Type B pancreatic cell (in vitro differentiated cells): ENCODE measurements around the gene RBM20. TPM values are rescaled to one million over a fixed set of nuclear protein-coding genes. Genes with fewer than 3 reads are reported as not detected.
"Not testable (repeated sequence)": the region's sequence is repeated elsewhere in the genome, so short reads cannot be mapped to it uniquely, and the experiment has no call there.

ENCODE experiments used
- DNase-seq: peaks from one replicate; pipeline ENCODE4 v3.0.0; 2021; ENCODE audit warnings: mixed read lengths; ENCODE audit not compliant: unreplicated experiment; ENCODE audit errors: extremely low spot score
- H3K27ac Mint-ChIP-seq: 2 replicates; pipeline ENCODE4 v1.8.0; 2021; ENCODE audit warnings: mild to moderate bottlenecking, mixed read lengths
- H3K27me3 Mint-ChIP-seq: 2 replicates; pipeline ENCODE4 v1.8.0; 2021; ENCODE audit warnings: mixed read lengths
- H3K36me3 Mint-ChIP-seq: 2 replicates; pipeline ENCODE4 v1.8.0; 2021; ENCODE audit warnings: mixed read lengths
- H3K4me1 Mint-ChIP-seq: one replicate; pipeline ENCODE4 v1.8.0; 2021; ENCODE audit warnings: mixed read lengths; ENCODE audit not compliant: unreplicated experiment
- H3K4me3 Mint-ChIP-seq: 2 replicates; pipeline ENCODE4 v1.8.0; 2021; ENCODE audit warnings: mild to moderate bottlenecking, mixed read lengths
- H3K9me3 Mint-ChIP-seq: 2 replicates; pipeline ENCODE4 v1.8.0; 2021; ENCODE audit warnings: mixed read lengths
- CTCF ChIP-seq: fragments of 200-600 bp; sonication (generic); conservative IDR thresholded peaks from 2 replicates; pipeline ENCODE4 v1.5.0; 2021; ENCODE audit warnings: antibody characterized with exemption, mild to moderate bottlenecking
- total RNA-seq: library from RNA; stranded (reverse); gene quantifications from 2 replicates; pipeline ENCODE4 v1.2.1, GENCODE V29; 2021; ENCODE audit warnings: low replicate concordance

RBM20 gene
- total RNA-seq, 1 donor from 2014 or later: 5.2 TPM

GRCh38 chr10:110865809-110866482, 221.8 kb downstream of the RBM20 start:
- Mint-ChIP-seq H3K4me1 (peaks cover 53% of the 10 kb centered on the region), H3K36me3 (no peaks in the 10 kb centered on the region), H3K27ac (peak overlapping the region; percentile 79)

GRCh38 chr10:110867011-110867806, 223.1 kb downstream of the RBM20 start:
- H3K4me3 Mint-ChIP-seq, H3K36me3 Mint-ChIP-seq, DNase-seq, H3K9me3 Mint-ChIP-seq, H3K27me3 Mint-ChIP-seq: not testable (repeated sequence)
- Mint-ChIP-seq H3K27ac (peak overlapping the region; percentile 72), H3K4me1 (peaks cover 56% of the 10 kb centered on the region)

More at GRCh38 chr10:110865809-110866482, 221.8 kb downstream of the RBM20 start:
- Mint-ChIP-seq H3K9me3 (no peaks in the 10 kb centered on the region), H3K27me3 (no peaks in the 10 kb centered on the region), H3K4me3 (no peak overlapping the region)
- DNase-seq: no peak
- no peak for TF ChIP-seq CTCF

GRCh38 chr10:110867807-110868465, 223.8 kb downstream of the RBM20 start:
- TF ChIP-seq CTCF: no peak
- no peaks in the 10 kb centered on the region for H3K27me3 Mint-ChIP-seq
- no peaks in the 10 kb centered on the region for H3K36me3 Mint-ChIP-seq
- peaks cover 52% of the 10 kb centered on the region for H3K4me1 Mint-ChIP-seq
- DNase-seq: no peak
- H3K4me3 Mint-ChIP-seq: no peak overlapping the region
- H3K27ac Mint-ChIP-seq: peak overlapping the region; percentile 72
- H3K9me3 Mint-ChIP-seq: no peaks in the 10 kb centered on the region

GRCh38 chr10:110868981-110869380, 224.8 kb downstream of the RBM20 start:
- no peaks in the 10 kb centered on the region for H3K9me3 Mint-ChIP-seq
- H3K4me1 Mint-ChIP-seq: peaks cover 51% of the 10 kb centered on the region
- no peaks in the 10 kb centered on the region for H3K36me3 Mint-ChIP-seq
- no peak for DNase-seq
- H3K27me3 Mint-ChIP-seq: no peaks in the 10 kb centered on the region
- no peak for TF ChIP-seq CTCF
- H3K27ac Mint-ChIP-seq: peak overlapping the region; percentile 58
- peak overlapping the region; percentile 69 for H3K4me3 Mint-ChIP-seq

- TF ChIP-seq CTCF: no peak
- no peaks in the 10 kb centered on the region for H3K27me3 Mint-ChIP-seq
- no peak for DNase-seq
- no peaks in the 10 kb centered on the region for H3K36me3 Mint-ChIP-seq
- peak overlapping the region; percentile 98 for H3K27ac Mint-ChIP-seq
- H3K4me3 Mint-ChIP-seq: peak overlapping the region; percentile 98
- peaks cover 38% of the 10 kb centered on the region for H3K4me1 Mint-ChIP-seq
- H3K9me3 Mint-ChIP-seq: no peaks in the 10 kb centered on the region
These were observed 226.7 kb downstream of the RBM20 start for GRCh38 chr10:110870823-110871297.
